Thymus (tissue), 11 donors: ENCODE data around the gene NAGPA. TPM values are rescaled to one million over a fixed set of nuclear protein-coding genes. Genes with fewer than 3 reads are reported as not detected.
"Not testable (repeated sequence)": the region's sequence is repeated elsewhere in the genome, so short reads cannot be mapped to it uniquely, and the experiment has no call there.

Source experiments
- DNase-seq, 9 donors: peaks; one replicate each; pipeline ENCODE4 v3.0.0-alpha.2; 2013; ENCODE audit warnings: low spot score in 9 of 9, low read depth in 6 of 9, missing footprints in 1 of 9
- H3K27ac ChIP-seq, 2 donors: one replicate each; pipeline ENCODE4 v1.5.1; 2013; ENCODE audit warnings: control low read depth in 1 of 2, low read depth in 1 of 2, low read length in 1 of 2, mild to moderate bottlenecking in 1 of 2, moderate library complexity in 1 of 2
- H3K27me3 ChIP-seq, 2 donors: one replicate each; pipeline ENCODE4 v1.5.1; 2013; ENCODE audit warnings: low read length in 1 of 2; ENCODE audit not compliant: control insufficient read depth in 2 of 2, insufficient read depth in 1 of 2
- H3K36me3 ChIP-seq, 2 donors: one replicate each; pipeline ENCODE4 v1.5.1; 2013; ENCODE audit warnings: low read length in 1 of 2, mild to moderate bottlenecking in 1 of 2, moderate library complexity in 1 of 2; ENCODE audit not compliant: control insufficient read depth in 2 of 2, insufficient read depth in 2 of 2
- H3K4me1 ChIP-seq, 2 donors: one replicate each; pipeline ENCODE4 v1.5.1; 2013; ENCODE audit warnings: low read length in 2 of 2; ENCODE audit not compliant: control insufficient read depth in 2 of 2, insufficient read depth in 2 of 2
- H3K4me3 ChIP-seq, 2 donors: one replicate each; pipeline ENCODE4 v1.5.1; 2013; ENCODE audit warnings: low read length in 2 of 2, control low read depth in 1 of 2, mild to moderate bottlenecking in 1 of 2
- H3K9me3 ChIP-seq, 2 donors: one replicate each; pipeline ENCODE4 v1.5.1; 2013; ENCODE audit warnings: low read length in 1 of 2, mild to moderate bottlenecking in 1 of 2; ENCODE audit not compliant: control insufficient read depth in 2 of 2, insufficient read depth in 1 of 2
- WGBS: extraction: QIAGEN DNeasy Blood & Tissue Kit; methylation state at CpG from one replicate; pipeline ENCODE4 v1.1.7; 2013; 5-methylcytosine and 5-hydroxymethylcytosine counted together
- polyA plus RNA-seq: library from polyadenylated mRNA; stranded (reverse); fragments of 200-250 nt; gene quantifications from one replicate; pipeline ENCODE4 v1.2.3, GENCODE V29; 2013
- total RNA-seq: library from RNA; stranded (reverse); fragments of 120-200 nt; gene quantifications from one replicate; pipeline ENCODE4 v1.2.4, GENCODE V29; 2013
- donor health status: healthy.

Gene NAGPA
- total and polyA plus RNA-seq, 2 donors, result 6.7 to 10.3 TPM

- 96% methylated on average over 16 of the region's 16 CpGs for WGBS
- no peaks in the 10 kb centered on the region for H3K27me3 ChIP-seq
- peaks cover 0 to 4% of the 10 kb centered on the region in 2 donors for H3K9me3 ChIP-seq
- no peak overlapping the region for H3K27ac ChIP-seq
- H3K36me3 ChIP-seq, result no peaks in the 10 kb centered on the region
- DNase-seq, result no peak
- peaks cover 0 to 8% of the 10 kb centered on the region in 2 donors for H3K4me1 ChIP-seq
- H3K4me3 ChIP-seq, result no peak overlapping the region
These were observed 21.4 kb upstream of the NAGPA start for GRCh38 chr16:5054876-5055865.

GRCh38 chr16:5046914-5047313, 13.2 kb upstream of the NAGPA start:
- Histone ChIP-seq H3K9me3 (no peaks in the 10 kb centered on the region), H3K36me3 (no peaks in the 10 kb centered on the region), H3K4me3 (no peak overlapping the region), H3K27ac (no peak overlapping the region), H3K27me3 (no peaks in the 10 kb centered on the region), H3K4me1 (no peaks in the 10 kb centered on the region)
- 89% methylated on average over 2 of the region's 2 CpGs for WGBS
- no peak for DNase-seq

GRCh38 chr16:5045499-5046115, 11.9 kb upstream of the NAGPA start:
- no peaks in the 10 kb centered on the region for H3K36me3 ChIP-seq
- 97% methylated on average over 10 of the region's 10 CpGs for WGBS
- H3K4me1 ChIP-seq, result no peaks in the 10 kb centered on the region
- no peak for DNase-seq
- H3K9me3 ChIP-seq, result no peaks in the 10 kb centered on the region
- no peak overlapping the region for H3K4me3 ChIP-seq
- no peak overlapping the region for H3K27ac ChIP-seq
- peaks cover 0 to under 1% of the 10 kb centered on the region in 2 donors for H3K27me3 ChIP-seq

- 97% methylated on average over 11 of the region's 11 CpGs for WGBS
- not testable (repeated sequence) for DNase-seq, H3K36me3 ChIP-seq, H3K27me3 ChIP-seq, H3K4me3 ChIP-seq, H3K4me1 ChIP-seq, H3K9me3 ChIP-seq, H3K27ac ChIP-seq
These were observed 10.8 kb upstream of the NAGPA start for GRCh38 chr16:5044581-5044980.

- Histone ChIP-seq H3K27ac (no peak overlapping the region), H3K9me3 (no peaks in the 10 kb centered on the region), H3K36me3 (no peaks in the 10 kb centered on the region), H3K4me1 (no peaks in the 10 kb centered on the region), H3K4me3 (no peak overlapping the region), H3K27me3 (peaks cover 0 to 2% of the 10 kb centered on the region in 2 donors)
- DNase-seq, result no peak
- 96% methylated on average over 8 of the region's 8 CpGs for WGBS
These were observed 10.3 kb upstream of the NAGPA start for GRCh38 chr16:5044011-5044540.

- H3K36me3 ChIP-seq, result no peaks in the 10 kb centered on the region
- H3K27me3 ChIP-seq, result peaks cover 0 to 2% of the 10 kb centered on the region in 2 donors
- no peak overlapping the region for H3K4me3 ChIP-seq
- no peak for DNase-seq
- H3K27ac ChIP-seq, result no peak overlapping the region
- H3K4me1 ChIP-seq, result no peaks in the 10 kb centered on the region
- WGBS, result 89% methylated on average over 14 of the region's 14 CpGs
- H3K9me3 ChIP-seq, result no peaks in the 10 kb centered on the region
These were observed 8.9 kb upstream of the NAGPA start for GRCh38 chr16:5042574-5043171.

GRCh38 chr16:5041600-5042133, 7.9 kb upstream of the NAGPA start:
- Histone ChIP-seq H3K4me1 (peaks cover 0 to 1% of the 10 kb centered on the region in 2 donors), H3K4me3 (no peak overlapping the region), H3K27ac (no peak overlapping the region), H3K9me3 (no peaks in the 10 kb centered on the region), H3K36me3 (no peaks in the 10 kb centered on the region), H3K27me3 (peaks cover 0 to 2% of the 10 kb centered on the region in 2 donors)
- WGBS, result 85% methylated on average over 12 of the region's 12 CpGs
- DNase-seq, result no peak

GRCh38 chr16:5040451-5040850, 6.7 kb upstream of the NAGPA start:
- H3K36me3 ChIP-seq, result no peaks in the 10 kb centered on the region
- peaks cover 0 to 2% of the 10 kb centered on the region in 2 donors for H3K27me3 ChIP-seq
- no peaks in the 10 kb centered on the region for H3K9me3 ChIP-seq
- no peak for DNase-seq
- H3K4me3 ChIP-seq, result no peak overlapping the region
- H3K4me1 ChIP-seq, result peaks cover 0 to 3% of the 10 kb centered on the region in 2 donors
- 89% methylated on average over 7 of the region's 7 CpGs for WGBS
- H3K27ac ChIP-seq, result no peak overlapping the region
